GM20000 (cell line): ENCODE measurements around the gene ADRM1.

Source experiments
- DNase-seq: peaks from one replicate; pipeline ENCODE4 v3.0.0; 2012; ENCODE audit warnings: low spot score
- TF ChIP-seq, protein P1 (sequence below): IDR thresholded peaks from 2 replicates; pipeline ENCODE4 v1.5.1; 2012; ENCODE audit warnings: mild to moderate bottlenecking, control low read depth; ENCODE audit errors: extremely low read depth, missing control alignments

Gene ADRM1

DNA sequence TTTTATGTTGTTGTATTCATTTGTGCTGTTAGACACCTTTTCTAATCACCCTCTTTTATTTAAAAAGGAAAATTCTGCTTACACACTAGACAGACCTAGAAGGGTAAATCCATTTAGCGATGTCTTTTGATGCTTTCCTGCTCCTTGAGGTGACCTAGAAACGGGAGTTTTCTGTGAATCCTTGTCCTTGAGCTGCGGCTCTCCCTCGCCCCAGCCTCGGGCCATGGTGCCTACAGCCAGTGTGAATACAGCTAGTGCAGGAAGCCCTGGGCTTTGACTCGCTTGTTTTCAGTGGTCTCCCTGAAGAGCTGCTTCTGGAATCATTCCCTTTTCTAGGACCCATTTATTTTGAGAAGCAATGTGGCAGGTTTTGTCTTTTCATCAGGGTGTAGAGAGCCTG lies 17.6 kb upstream of the ADRM1 start:
- TF ChIP-seq, protein P1, sequence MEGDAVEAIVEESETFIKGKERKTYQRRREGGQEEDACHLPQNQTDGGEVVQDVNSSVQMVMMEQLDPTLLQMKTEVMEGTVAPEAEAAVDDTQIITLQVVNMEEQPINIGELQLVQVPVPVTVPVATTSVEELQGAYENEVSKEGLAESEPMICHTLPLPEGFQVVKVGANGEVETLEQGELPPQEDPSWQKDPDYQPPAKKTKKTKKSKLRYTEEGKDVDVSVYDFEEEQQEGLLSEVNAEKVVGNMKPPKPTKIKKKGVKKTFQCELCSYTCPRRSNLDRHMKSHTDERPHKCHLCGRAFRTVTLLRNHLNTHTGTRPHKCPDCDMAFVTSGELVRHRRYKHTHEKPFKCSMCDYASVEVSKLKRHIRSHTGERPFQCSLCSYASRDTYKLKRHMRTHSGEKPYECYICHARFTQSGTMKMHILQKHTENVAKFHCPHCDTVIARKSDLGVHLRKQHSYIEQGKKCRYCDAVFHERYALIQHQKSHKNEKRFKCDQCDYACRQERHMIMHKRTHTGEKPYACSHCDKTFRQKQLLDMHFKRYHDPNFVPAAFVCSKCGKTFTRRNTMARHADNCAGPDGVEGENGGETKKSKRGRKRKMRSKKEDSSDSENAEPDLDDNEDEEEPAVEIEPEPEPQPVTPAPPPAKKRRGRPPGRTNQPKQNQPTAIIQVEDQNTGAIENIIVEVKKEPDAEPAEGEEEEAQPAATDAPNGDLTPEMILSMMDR: no peak
- DNase-seq: no peak

DNA sequence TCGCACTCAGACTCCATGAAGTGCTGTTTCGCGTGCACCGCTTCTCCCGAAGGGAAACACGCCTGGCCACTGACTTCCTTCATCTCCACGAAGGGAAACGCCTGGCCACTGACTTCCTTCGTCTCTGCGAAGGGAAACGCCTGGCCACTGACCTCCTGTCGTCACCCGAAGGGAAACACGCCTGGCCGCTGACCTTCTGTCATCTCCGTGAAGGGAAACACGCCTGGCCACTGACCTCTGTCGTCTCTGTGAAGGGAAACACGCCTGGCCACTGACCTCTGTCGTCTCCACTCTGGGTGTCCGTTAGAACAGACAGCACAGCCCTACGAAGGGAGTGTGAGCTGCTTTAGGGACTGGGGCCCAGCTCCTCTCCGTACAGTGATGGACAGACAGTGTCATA lies 17.1 kb upstream of the ADRM1 start:
- TF ChIP-seq, protein P1: no peak
- DNase-seq: no peak

DNA sequence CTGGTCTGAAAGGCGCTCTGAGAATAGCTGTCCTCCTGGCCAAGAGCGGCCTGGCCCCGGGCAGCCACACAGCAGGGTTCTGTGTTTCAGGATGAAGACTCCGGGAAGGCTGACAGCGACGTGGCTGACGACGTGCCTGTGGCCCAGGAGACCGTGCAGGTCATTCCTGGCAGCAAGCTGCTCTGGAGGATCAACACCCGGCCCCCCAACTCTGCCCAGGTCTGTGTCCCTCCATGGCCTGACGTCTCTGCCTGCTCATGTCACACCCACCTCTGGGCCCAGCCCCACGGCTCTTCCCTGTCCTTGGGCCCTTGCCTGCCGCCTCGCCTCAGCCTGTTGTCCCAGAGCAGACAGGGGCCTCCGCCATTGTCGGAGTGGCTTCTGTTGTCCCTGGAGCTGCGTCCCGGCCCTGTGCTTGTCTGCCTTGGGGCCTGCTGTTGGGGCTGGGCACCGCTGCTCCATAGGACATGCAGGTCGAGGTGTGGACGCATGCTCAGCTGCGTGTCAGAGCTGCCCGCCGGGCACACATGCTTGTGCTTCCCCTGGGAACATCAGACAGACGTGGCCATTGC lies 16.2 kb upstream of the ADRM1 start:
- no peak for DNase-seq
- TF ChIP-seq, protein P1: no peak

DNA sequence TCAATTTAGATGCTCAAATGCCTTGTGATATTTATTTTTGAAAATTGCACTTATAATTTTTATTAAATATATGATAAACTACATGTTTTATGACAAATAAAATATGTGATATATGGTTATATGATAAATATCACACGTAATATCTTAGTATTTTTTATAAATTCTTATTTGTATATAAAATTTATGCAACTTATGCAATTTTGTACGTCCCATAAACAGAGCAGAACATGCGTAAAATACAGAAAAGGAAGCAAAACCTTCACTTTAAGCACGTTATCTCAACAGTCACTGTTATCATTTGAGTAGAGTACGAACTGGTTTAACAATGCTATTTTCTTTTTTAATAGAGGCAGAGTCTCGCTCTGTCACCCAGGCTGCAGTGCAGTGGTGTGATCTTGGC lies 15.7 kb upstream of the ADRM1 start:
- TF ChIP-seq, protein P1: no peak
- no peak for DNase-seq

DNA sequence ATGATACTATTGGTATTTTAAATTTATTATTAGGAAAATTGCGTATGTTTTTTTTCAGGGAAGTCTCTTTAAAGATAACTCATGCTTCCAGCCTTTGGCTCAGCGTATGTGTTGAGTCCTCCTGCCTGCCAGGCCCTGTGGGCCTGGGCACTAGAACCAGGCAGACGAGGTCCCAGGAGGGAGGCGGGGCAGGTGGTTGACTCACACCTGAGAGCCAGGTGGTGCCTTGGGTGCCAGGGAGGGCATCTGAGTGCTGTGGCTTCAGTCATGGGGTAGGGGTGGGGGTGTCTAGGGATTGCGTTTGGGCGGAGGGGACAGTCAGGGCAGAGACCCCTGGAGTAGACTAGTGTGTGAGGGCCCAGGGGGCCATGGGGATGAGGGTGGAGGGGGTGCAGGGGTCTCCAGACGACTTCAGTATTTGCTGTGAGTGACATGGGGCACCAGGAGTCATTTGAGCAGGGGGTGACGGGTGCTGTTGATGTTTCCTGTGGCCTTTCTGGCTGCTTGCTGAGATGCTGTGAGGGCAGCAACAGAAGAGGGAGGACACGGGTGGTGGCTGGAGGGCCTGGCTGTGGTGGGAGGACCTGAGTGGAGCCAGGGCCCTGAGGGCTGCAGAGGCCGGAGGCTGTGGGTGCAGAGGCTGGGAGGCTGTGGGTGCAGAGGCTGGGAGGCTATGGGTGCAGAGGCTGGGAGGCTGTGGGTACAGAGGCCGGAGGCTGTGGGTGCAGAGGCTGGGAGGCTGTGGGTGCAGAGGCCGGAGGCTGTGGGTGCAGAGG lies 14.8 kb upstream of the ADRM1 start:
- DNase-seq: no peak
- TF ChIP-seq, protein P1: no peak

DNA sequence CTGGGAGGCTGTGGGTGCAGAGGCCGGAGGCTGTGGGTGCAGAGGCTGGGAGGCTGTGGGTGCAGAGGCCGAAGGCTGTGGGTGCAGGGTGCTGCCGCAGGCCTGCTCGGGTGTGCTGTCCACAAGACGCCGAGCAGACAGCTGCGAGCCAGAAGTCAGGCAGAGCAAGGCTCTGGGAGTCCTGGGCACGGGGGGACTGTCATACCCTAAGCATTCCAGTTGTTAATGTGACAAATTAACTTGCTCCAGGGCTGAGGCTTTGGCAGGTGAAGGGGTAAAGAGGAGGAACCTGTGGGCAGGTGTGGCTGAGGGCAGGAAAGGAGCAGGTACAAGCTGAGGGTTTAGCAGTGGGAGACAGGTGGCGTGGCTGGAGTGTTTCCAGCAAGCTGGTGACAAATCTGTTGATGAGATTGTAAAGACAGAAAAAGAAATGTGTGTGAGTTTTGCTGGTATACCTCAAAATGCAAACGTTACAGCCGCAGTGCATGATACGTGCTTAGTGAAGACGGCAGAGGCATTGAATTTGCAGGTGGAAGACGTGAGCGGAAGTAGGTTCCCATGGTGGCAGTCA lies 14.2 kb upstream of the ADRM1 start:
- DNase-seq: no peak
- TF ChIP-seq, protein P1: no peak

DNA sequence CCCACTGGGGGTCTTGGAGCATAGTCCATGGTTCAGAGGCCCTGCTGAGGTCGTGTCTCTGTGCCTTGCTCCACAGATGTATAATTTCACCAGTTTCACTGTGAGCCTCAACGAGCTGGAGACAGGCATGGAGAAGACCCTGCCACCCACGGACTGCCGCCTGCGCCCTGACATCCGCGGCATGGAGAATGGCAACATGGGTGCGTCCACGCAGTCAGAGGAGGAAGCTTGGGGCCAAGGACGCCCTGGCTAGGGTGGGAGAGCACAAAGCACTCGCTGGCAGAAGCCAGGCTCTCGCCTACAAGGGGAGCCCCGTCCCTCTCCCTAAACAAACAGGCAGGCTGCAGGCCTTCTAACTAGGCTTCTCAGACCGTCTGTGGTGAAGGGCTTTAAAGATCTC lies 13.7 kb upstream of the ADRM1 start:
- DNase-seq: no peak
- TF ChIP-seq, protein P1: no peak
